Measurements from ENCODE around the gene GXYLT1. TPM values are rescaled to one million over a fixed set of nuclear protein-coding genes. Genes with fewer than 3 reads are reported as not detected.
"Not testable (repeated sequence)": the region's sequence is repeated elsewhere in the genome, so short reads cannot be mapped to it uniquely, and the experiment has no call there.

The GXYLT1 gene
- total RNA-seq, 1 donor from 2014 or later: 11.6 TPM

GRCh38 chr12:42118136-42118879 lies 26.4 kb downstream of the GXYLT1 start:
- Mint-ChIP-seq H3K27ac (ENCODE audit: unreplicated experiment) (peak overlapping the region; percentile 39), H3K36me3 (ENCODE audit: low read depth) (peaks cover 16% of the 10 kb centered on the region), H3K27me3 (ENCODE audit: low read depth) (no peaks in the 10 kb centered on the region), H3K9me3 (ENCODE audit: low read depth) (peaks cover 7% of the 10 kb centered on the region), H3K4me3 (ENCODE audit: unreplicated experiment) (no peak overlapping the region), H3K4me1 (ENCODE audit: low read depth) (peaks cover 29% of the 10 kb centered on the region)
- TF ChIP-seq, protein P1, sequence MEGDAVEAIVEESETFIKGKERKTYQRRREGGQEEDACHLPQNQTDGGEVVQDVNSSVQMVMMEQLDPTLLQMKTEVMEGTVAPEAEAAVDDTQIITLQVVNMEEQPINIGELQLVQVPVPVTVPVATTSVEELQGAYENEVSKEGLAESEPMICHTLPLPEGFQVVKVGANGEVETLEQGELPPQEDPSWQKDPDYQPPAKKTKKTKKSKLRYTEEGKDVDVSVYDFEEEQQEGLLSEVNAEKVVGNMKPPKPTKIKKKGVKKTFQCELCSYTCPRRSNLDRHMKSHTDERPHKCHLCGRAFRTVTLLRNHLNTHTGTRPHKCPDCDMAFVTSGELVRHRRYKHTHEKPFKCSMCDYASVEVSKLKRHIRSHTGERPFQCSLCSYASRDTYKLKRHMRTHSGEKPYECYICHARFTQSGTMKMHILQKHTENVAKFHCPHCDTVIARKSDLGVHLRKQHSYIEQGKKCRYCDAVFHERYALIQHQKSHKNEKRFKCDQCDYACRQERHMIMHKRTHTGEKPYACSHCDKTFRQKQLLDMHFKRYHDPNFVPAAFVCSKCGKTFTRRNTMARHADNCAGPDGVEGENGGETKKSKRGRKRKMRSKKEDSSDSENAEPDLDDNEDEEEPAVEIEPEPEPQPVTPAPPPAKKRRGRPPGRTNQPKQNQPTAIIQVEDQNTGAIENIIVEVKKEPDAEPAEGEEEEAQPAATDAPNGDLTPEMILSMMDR (IDR thresholded peaks at IDR 0.05): no peak
- DNase-seq (ENCODE audit: low spot score): no peak

DNA sequence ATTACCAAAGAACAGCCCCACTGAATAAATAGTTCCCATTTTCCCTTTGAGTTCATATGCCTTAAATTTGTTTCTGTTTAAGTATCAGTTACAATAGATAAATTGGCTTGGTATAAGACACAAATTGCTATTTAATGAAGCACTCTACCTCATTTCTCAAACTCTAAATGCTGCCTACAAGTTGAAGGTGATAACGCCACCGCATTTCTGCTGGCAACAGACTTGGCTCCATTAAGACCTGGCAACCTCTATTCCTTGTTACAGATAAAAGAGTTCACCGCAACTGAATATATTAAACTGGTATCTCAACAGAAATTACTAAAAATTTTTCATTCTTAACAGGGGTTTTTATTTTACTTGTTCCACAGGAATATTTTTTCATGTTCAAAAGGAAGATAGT lies 35.6 kb downstream of the GXYLT1 start:
- TF ChIP-seq, protein P1 (IDR thresholded peaks at IDR 0.05): no peak
- no peak overlapping the region for H3K4me3 Mint-ChIP-seq (ENCODE audit: unreplicated experiment)

GRCh38 chr12:42106791-42107190 lies 37.9 kb downstream of the GXYLT1 start:
- not testable (repeated sequence) for DNase-seq (ENCODE audit: low spot score); H3K27me3 Mint-ChIP-seq (ENCODE audit: low read depth); H3K27ac Mint-ChIP-seq (ENCODE audit: unreplicated experiment); H3K9me3 Mint-ChIP-seq (ENCODE audit: low read depth); H3K4me3 Mint-ChIP-seq (ENCODE audit: unreplicated experiment); H3K36me3 Mint-ChIP-seq (ENCODE audit: low read depth); H3K4me1 Mint-ChIP-seq (ENCODE audit: low read depth)

More for the DNA sequence above, 35.6 kb downstream of the GXYLT1 start:
- no peaks in the 10 kb centered on the region for H3K27me3 Mint-ChIP-seq (ENCODE audit: low read depth)
- H3K36me3 Mint-ChIP-seq (ENCODE audit: low read depth): peaks cover 23% of the 10 kb centered on the region
- H3K27ac Mint-ChIP-seq (ENCODE audit: unreplicated experiment): no peak overlapping the region
- peaks cover 18% of the 10 kb centered on the region for H3K9me3 Mint-ChIP-seq (ENCODE audit: low read depth)
- H3K4me1 Mint-ChIP-seq (ENCODE audit: low read depth): peaks cover 2% of the 10 kb centered on the region
- no peak for DNase-seq (ENCODE audit: low spot score)

- TF ChIP-seq, protein P1 (IDR thresholded peaks at IDR 0.05): no peak
- no peak for DNase-seq (ENCODE audit: low spot score)
- H3K9me3 Mint-ChIP-seq (ENCODE audit: low read depth): no peaks in the 10 kb centered on the region
- no peak overlapping the region for H3K4me3 Mint-ChIP-seq (ENCODE audit: unreplicated experiment)
- no peak overlapping the region for H3K27ac Mint-ChIP-seq (ENCODE audit: unreplicated experiment)
- peaks cover 4% of the 10 kb centered on the region for H3K36me3 Mint-ChIP-seq (ENCODE audit: low read depth)
- H3K4me1 Mint-ChIP-seq (ENCODE audit: low read depth): peaks cover 2% of the 10 kb centered on the region
- no peaks in the 10 kb centered on the region for H3K27me3 Mint-ChIP-seq (ENCODE audit: low read depth)
These were observed 39.9 kb downstream of the GXYLT1 start for GRCh38 chr12:42104784-42105183.

- Mint-ChIP-seq H3K9me3 (ENCODE audit: low read depth) (no peaks in the 10 kb centered on the region), H3K27ac (ENCODE audit: unreplicated experiment) (peak overlapping the region; percentile 51), H3K36me3 (ENCODE audit: low read depth) (peaks cover 3% of the 10 kb centered on the region), H3K27me3 (ENCODE audit: low read depth) (no peaks in the 10 kb centered on the region), H3K4me1 (ENCODE audit: low read depth) (peaks cover 2% of the 10 kb centered on the region), H3K4me3 (ENCODE audit: unreplicated experiment) (no peak overlapping the region)
- TF ChIP-seq, protein P1 (IDR thresholded peaks at IDR 0.05): peak; percentile 81
- DNase-seq (ENCODE audit: low spot score): no peak
These were observed 40.6 kb downstream of the GXYLT1 start for GRCh38 chr12:42104087-42104486.

DNA sequence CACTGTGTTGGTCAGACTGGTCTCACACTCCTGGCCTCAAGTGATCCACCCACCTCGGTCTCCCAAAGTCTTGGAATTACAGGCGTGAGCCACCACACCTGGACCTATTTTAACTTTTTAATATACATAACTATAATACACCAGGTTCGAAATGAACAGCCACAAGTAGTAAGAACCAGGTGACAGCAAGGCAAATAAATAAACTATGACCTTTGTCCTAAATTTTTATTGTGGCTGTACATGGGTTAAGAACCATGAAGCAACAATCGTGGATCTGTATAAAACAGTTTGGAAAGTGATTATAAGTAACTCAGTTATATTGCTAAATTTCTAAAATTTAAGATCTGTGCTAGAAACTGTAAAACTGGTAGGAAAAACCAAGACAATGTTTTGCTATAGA lies 41.5 kb downstream of the GXYLT1 start:
- H3K4me1 Mint-ChIP-seq (ENCODE audit: low read depth): peaks cover 2% of the 10 kb centered on the region
- H3K36me3 Mint-ChIP-seq (ENCODE audit: low read depth): no peaks in the 10 kb centered on the region
- no peaks in the 10 kb centered on the region for H3K9me3 Mint-ChIP-seq (ENCODE audit: low read depth)
- H3K27ac Mint-ChIP-seq (ENCODE audit: unreplicated experiment): no peak overlapping the region
- DNase-seq (ENCODE audit: low spot score): no peak
- H3K4me3 Mint-ChIP-seq (ENCODE audit: unreplicated experiment): no peak overlapping the region
- H3K27me3 Mint-ChIP-seq (ENCODE audit: low read depth): no peaks in the 10 kb centered on the region
- TF ChIP-seq, protein P1 (IDR thresholded peaks at IDR 0.05): no peak
